ENCODE measurements around the gene PXMP2.

Gene PXMP2

GRCh38 chr12:132687211-132688164, at the start of gene PXMP2, which contains the start of gene POLE:
PXMP2 (plus strand) TSS chr12:132687587; CDS start chr12:132687671, 84 bp downstream.
POLE (minus strand) TSS chr12:132687342; CDS start chr12:132687315, 27 bp downstream.
- peak; percentile 80 to 87 for DNase-seq (ENCODE audit: low spot score in 2 of 2)
- H3K9me3 Mint-ChIP-seq: no peaks in the 10 kb centered on the region
- peaks cover 9% of the 10 kb centered on the region for H3K36me3 Mint-ChIP-seq (ENCODE audit: insufficient read depth)
- H3K27me3 Mint-ChIP-seq: no peaks in the 10 kb centered on the region
- ATAC-seq (replicated peaks; ENCODE audit: extremely low read depth, poor library complexity, severe bottlenecking): peak; percentile 93
- H3K4me1 Mint-ChIP-seq: peaks cover 18% of the 10 kb centered on the region
- peak within 1 kb of the TSS; percentile 41 for H3K27ac Mint-ChIP-seq (ENCODE audit: low read depth)
- H3K4me3 Mint-ChIP-seq: peak within 1 kb of the TSS; percentile 80

- ATAC-seq (replicated peaks; ENCODE audit: extremely low read depth, poor library complexity, severe bottlenecking) (no peak), DNase-seq (ENCODE audit: low spot score in 2 of 2) (no peak)
- Mint-ChIP-seq H3K9me3 (no peaks in the 10 kb centered on the region), H3K4me1 (peaks cover 6% of the 10 kb centered on the region), H3K27me3 (no peaks in the 10 kb centered on the region), H3K36me3 (ENCODE audit: insufficient read depth) (peaks cover 18% of the 10 kb centered on the region), H3K4me3 (no peak overlapping the region), H3K27ac (ENCODE audit: low read depth) (no peak overlapping the region)
Observed at GRCh38 chr12:132637811-132638210, 49.6 kb upstream of the PXMP2 start.

- ATAC-seq (replicated peaks; ENCODE audit: extremely low read depth, poor library complexity, severe bottlenecking): no peak
- Mint-ChIP-seq H3K9me3 (no peaks in the 10 kb centered on the region), H3K4me1 (peaks cover 6% of the 10 kb centered on the region), H3K36me3 (ENCODE audit: insufficient read depth) (peaks cover 14% of the 10 kb centered on the region), H3K27me3 (no peaks in the 10 kb centered on the region), H3K27ac (ENCODE audit: low read depth) (no peak overlapping the region), H3K4me3 (no peak overlapping the region)
- no peak for DNase-seq (ENCODE audit: low spot score in 2 of 2)
Observed at GRCh38 chr12:132638541-132639408, 48.6 kb upstream of the PXMP2 start.

GRCh38 chr12:132639956-132640520, 47.3 kb upstream of the PXMP2 start:
- Mint-ChIP-seq H3K27ac (ENCODE audit: low read depth) (no peak overlapping the region), H3K4me3 (no peak overlapping the region), H3K36me3 (ENCODE audit: insufficient read depth) (peaks cover 14% of the 10 kb centered on the region)

GRCh38 chr12:132640936-132641335, 46.5 kb upstream of the PXMP2 start:
- H3K27ac Mint-ChIP-seq (ENCODE audit: low read depth): no peak overlapping the region
- H3K36me3 Mint-ChIP-seq (ENCODE audit: insufficient read depth): peaks cover 12% of the 10 kb centered on the region
- ATAC-seq (replicated peaks; ENCODE audit: extremely low read depth, poor library complexity, severe bottlenecking): no peak
- no peaks in the 10 kb centered on the region for H3K27me3 Mint-ChIP-seq
- H3K9me3 Mint-ChIP-seq: no peaks in the 10 kb centered on the region
- no peak for DNase-seq (ENCODE audit: low spot score in 2 of 2)
- peaks cover 6% of the 10 kb centered on the region for H3K4me1 Mint-ChIP-seq
- no peak overlapping the region for H3K4me3 Mint-ChIP-seq

More at GRCh38 chr12:132639956-132640520, 47.3 kb upstream of the PXMP2 start:
- ATAC-seq (replicated peaks; ENCODE audit: extremely low read depth, poor library complexity, severe bottlenecking) (no peak), DNase-seq (ENCODE audit: low spot score in 2 of 2) (no peak)
- H3K27me3 Mint-ChIP-seq: no peaks in the 10 kb centered on the region
- H3K9me3 Mint-ChIP-seq: no peaks in the 10 kb centered on the region
- peaks cover 6% of the 10 kb centered on the region for H3K4me1 Mint-ChIP-seq

- Mint-ChIP-seq H3K9me3 (no peaks in the 10 kb centered on the region), H3K27ac (ENCODE audit: low read depth) (no peak overlapping the region), H3K27me3 (no peaks in the 10 kb centered on the region), H3K36me3 (ENCODE audit: insufficient read depth) (peaks cover 10% of the 10 kb centered on the region), H3K4me1 (peaks cover 6% of the 10 kb centered on the region), H3K4me3 (no peak overlapping the region)
- DNase-seq (ENCODE audit: low spot score in 2 of 2): no peak
- no peak for ATAC-seq (replicated peaks; ENCODE audit: extremely low read depth, poor library complexity, severe bottlenecking)
Observed at GRCh38 chr12:132641811-132642650, 45.4 kb upstream of the PXMP2 start.

- Mint-ChIP-seq H3K4me1 (peaks cover 6% of the 10 kb centered on the region), H3K27me3 (no peaks in the 10 kb centered on the region), H3K36me3 (ENCODE audit: insufficient read depth) (peaks cover 11% of the 10 kb centered on the region), H3K9me3 (no peaks in the 10 kb centered on the region), H3K27ac (ENCODE audit: low read depth) (no peak overlapping the region), H3K4me3 (no peak overlapping the region)
- no peak for DNase-seq (ENCODE audit: low spot score in 2 of 2)
- ATAC-seq (replicated peaks; ENCODE audit: extremely low read depth, poor library complexity, severe bottlenecking): no peak
Observed at GRCh38 chr12:132642846-132643835, 44.2 kb upstream of the PXMP2 start.

GRCh38 chr12:132646850-132647249, 40.5 kb upstream of the PXMP2 start:
- no peak for ATAC-seq (replicated peaks; ENCODE audit: extremely low read depth, poor library complexity, severe bottlenecking)
- Mint-ChIP-seq H3K4me1 (no peaks in the 10 kb centered on the region), H3K36me3 (ENCODE audit: insufficient read depth) (peaks cover 11% of the 10 kb centered on the region)

GRCh38 chr12:132647858-132648257, 39.5 kb upstream of the PXMP2 start:
- Mint-ChIP-seq H3K27ac (ENCODE audit: low read depth) (no peak overlapping the region), H3K36me3 (ENCODE audit: insufficient read depth) (peaks cover 11% of the 10 kb centered on the region), H3K4me1 (no peaks in the 10 kb centered on the region), H3K9me3 (no peaks in the 10 kb centered on the region), H3K4me3 (no peak overlapping the region), H3K27me3 (no peaks in the 10 kb centered on the region)
- ATAC-seq (replicated peaks; ENCODE audit: extremely low read depth, poor library complexity, severe bottlenecking): no peak
- no peak for DNase-seq (ENCODE audit: low spot score in 2 of 2)

More at GRCh38 chr12:132646850-132647249, 40.5 kb upstream of the PXMP2 start:
- no peaks in the 10 kb centered on the region for H3K9me3 Mint-ChIP-seq
- no peak for DNase-seq (ENCODE audit: low spot score in 2 of 2)
- no peaks in the 10 kb centered on the region for H3K27me3 Mint-ChIP-seq
- no peak overlapping the region for H3K27ac Mint-ChIP-seq (ENCODE audit: low read depth)
- no peak overlapping the region for H3K4me3 Mint-ChIP-seq

GRCh38 chr12:132648616-132649225, 38.7 kb upstream of the PXMP2 start:
- no peak for ATAC-seq (replicated peaks; ENCODE audit: extremely low read depth, poor library complexity, severe bottlenecking)
- H3K36me3 Mint-ChIP-seq (ENCODE audit: insufficient read depth): peaks cover 12% of the 10 kb centered on the region
- H3K4me1 Mint-ChIP-seq: no peaks in the 10 kb centered on the region
- no peaks in the 10 kb centered on the region for H3K27me3 Mint-ChIP-seq
- H3K4me3 Mint-ChIP-seq: no peak overlapping the region
- DNase-seq (ENCODE audit: low spot score in 2 of 2): no peak
- no peaks in the 10 kb centered on the region for H3K9me3 Mint-ChIP-seq
- no peak overlapping the region for H3K27ac Mint-ChIP-seq (ENCODE audit: low read depth)
